Measurements from ENCODE around the gene CHST12. TPM values are rescaled to one million over a fixed set of nuclear protein-coding genes. Genes with fewer than 3 reads are reported as not detected.

Gene CHST12
- polyA plus RNA-seq, 1 donor from 2014 or later, result 6.4 TPM

DNA sequence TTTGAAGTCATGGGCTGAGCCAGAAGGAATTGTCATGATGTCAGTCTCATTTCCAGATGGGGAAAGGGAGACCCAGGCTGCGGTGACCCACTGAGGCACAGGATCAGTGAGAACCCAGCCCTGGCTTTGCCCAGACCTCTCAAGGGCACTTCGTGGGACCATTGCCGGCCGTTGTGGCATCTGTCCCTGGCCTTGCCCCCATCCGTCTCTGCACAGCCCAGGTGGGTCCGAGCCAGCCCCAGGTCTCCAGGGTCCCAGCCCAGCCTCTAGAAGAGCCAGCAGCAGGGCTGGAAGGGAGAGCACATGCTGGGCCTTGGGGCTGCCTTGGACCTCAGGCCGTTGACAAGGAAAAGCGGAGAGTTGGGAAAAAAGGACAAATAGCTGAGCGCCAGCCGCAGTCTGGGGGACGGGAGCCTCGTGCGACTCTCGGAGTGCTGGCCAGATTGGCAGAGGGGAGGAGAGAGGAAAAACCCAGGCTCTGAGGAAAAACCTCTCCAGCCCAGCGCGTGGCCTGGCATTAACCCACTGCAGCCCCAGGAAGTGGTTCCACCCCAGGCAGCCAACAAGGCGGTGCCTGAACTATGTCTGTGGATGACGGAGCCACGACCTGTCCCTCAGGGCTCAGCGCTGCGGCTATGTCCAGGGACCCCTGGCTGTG is 42.6 kb downstream of the CHST12 start:
- TF ChIP-seq MXI1 (conservative IDR thresholded peaks at IDR 0.05; ENCODE audit: poor library complexity, severe bottlenecking) (no peak), EZH2 (IDR thresholded peaks at IDR 0.05; ENCODE audit: borderline replicate concordance, insufficient read depth, low read length, poor library complexity, severe bottlenecking) (no peak), RAD21 (conservative IDR thresholded peaks at IDR 0.05) (no peak), TAF1 (IDR thresholded peaks at IDR 0.05; ENCODE audit: low read depth) (no peak), EP300 (conservative IDR thresholded peaks at IDR 0.05; ENCODE audit: poor library complexity, severe bottlenecking) (no peak), POLR2AphosphoS5 (IDR thresholded peaks at IDR 0.05) (no peak), SMC3 (conservative IDR thresholded peaks at IDR 0.05; ENCODE audit: poor library complexity) (no peak)
- TF ChIP-seq, protein P1, sequence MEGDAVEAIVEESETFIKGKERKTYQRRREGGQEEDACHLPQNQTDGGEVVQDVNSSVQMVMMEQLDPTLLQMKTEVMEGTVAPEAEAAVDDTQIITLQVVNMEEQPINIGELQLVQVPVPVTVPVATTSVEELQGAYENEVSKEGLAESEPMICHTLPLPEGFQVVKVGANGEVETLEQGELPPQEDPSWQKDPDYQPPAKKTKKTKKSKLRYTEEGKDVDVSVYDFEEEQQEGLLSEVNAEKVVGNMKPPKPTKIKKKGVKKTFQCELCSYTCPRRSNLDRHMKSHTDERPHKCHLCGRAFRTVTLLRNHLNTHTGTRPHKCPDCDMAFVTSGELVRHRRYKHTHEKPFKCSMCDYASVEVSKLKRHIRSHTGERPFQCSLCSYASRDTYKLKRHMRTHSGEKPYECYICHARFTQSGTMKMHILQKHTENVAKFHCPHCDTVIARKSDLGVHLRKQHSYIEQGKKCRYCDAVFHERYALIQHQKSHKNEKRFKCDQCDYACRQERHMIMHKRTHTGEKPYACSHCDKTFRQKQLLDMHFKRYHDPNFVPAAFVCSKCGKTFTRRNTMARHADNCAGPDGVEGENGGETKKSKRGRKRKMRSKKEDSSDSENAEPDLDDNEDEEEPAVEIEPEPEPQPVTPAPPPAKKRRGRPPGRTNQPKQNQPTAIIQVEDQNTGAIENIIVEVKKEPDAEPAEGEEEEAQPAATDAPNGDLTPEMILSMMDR (IDR thresholded peaks at IDR 0.05; ENCODE audit: poor library complexity, severe bottlenecking), result no peak
- TF ChIP-seq, protein P2, sequence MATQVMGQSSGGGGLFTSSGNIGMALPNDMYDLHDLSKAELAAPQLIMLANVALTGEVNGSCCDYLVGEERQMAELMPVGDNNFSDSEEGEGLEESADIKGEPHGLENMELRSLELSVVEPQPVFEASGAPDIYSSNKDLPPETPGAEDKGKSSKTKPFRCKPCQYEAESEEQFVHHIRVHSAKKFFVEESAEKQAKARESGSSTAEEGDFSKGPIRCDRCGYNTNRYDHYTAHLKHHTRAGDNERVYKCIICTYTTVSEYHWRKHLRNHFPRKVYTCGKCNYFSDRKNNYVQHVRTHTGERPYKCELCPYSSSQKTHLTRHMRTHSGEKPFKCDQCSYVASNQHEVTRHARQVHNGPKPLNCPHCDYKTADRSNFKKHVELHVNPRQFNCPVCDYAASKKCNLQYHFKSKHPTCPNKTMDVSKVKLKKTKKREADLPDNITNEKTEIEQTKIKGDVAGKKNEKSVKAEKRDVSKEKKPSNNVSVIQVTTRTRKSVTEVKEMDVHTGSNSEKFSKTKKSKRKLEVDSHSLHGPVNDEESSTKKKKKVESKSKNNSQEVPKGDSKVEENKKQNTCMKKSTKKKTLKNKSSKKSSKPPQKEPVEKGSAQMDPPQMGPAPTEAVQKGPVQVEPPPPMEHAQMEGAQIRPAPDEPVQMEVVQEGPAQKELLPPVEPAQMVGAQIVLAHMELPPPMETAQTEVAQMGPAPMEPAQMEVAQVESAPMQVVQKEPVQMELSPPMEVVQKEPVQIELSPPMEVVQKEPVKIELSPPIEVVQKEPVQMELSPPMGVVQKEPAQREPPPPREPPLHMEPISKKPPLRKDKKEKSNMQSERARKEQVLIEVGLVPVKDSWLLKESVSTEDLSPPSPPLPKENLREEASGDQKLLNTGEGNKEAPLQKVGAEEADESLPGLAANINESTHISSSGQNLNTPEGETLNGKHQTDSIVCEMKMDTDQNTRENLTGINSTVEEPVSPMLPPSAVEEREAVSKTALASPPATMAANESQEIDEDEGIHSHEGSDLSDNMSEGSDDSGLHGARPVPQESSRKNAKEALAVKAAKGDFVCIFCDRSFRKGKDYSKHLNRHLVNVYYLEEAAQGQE (IDR thresholded peaks at IDR 0.05; ENCODE audit: borderline replicate concordance), result no peak
- H4K20me1 ChIP-seq (ENCODE audit: insufficient read depth), result no peaks in the 10 kb centered on the region
- no peaks in the 10 kb centered on the region for H3K9me2 ChIP-seq (ENCODE audit: insufficient read depth, low read length)
- no peak overlapping the region for H2AFZ ChIP-seq (ENCODE audit: low read depth, low read length)
- H3K27me3 ChIP-seq (ENCODE audit: insufficient read depth, low read depth, low read length), result no peaks in the 10 kb centered on the region
- H3K4me3 ChIP-seq (ENCODE audit: low read length), result no peak overlapping the region
- no peaks in the 10 kb centered on the region for H3K36me3 ChIP-seq (ENCODE audit: insufficient read depth, low read length)
- no peak overlapping the region for H3K4me2 ChIP-seq (ENCODE audit: low read length)
- H3K79me2 ChIP-seq (replicated peaks; ENCODE audit: insufficient read depth, low read length), result no peaks in the 10 kb centered on the region
- H3F3A ChIP-seq (ENCODE audit: insufficient read depth, low read length, poor library complexity, severe bottlenecking), result no peaks in the 10 kb centered on the region
- H3K9me3 ChIP-seq (ENCODE audit: low read length), result no peaks in the 10 kb centered on the region
- no peak overlapping the region for H3K27ac ChIP-seq (ENCODE audit: low read length)
- no peak overlapping the region for H3K9ac ChIP-seq (ENCODE audit: low read length)

DNA sequence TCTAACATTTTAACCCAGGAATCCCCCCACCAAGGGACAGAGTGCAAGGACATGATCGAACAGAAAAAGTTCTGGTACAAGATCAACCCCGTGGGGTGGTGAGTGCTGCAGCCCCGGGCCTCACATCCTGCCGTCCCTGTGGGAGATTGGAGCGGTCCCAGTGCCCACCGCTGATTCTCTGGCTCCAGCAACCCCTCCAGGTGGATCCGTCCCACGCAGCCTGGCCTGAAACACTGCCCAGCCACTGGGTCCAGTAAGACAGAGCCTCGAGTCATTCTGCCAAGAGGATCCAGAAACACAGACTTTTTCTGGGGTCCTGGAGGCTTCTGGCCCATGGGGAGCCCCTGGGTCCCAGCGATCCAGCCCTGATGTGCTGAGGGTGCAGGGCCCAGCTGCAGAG is 43.3 kb downstream of the CHST12 start:
- Histone ChIP-seq H3K9me2 (ENCODE audit: insufficient read depth, low read length) (no peaks in the 10 kb centered on the region), H3K27ac (ENCODE audit: low read length) (no peak overlapping the region), H3K9ac (ENCODE audit: low read length) (no peak overlapping the region), H2AFZ (ENCODE audit: low read depth, low read length) (no peak overlapping the region), H3K4me2 (ENCODE audit: low read length) (no peak overlapping the region), H3K4me3 (ENCODE audit: low read length) (no peak overlapping the region), H3F3A (ENCODE audit: insufficient read depth, low read length, poor library complexity, severe bottlenecking) (no peaks in the 10 kb centered on the region), H4K20me1 (ENCODE audit: insufficient read depth) (no peaks in the 10 kb centered on the region), H3K36me3 (ENCODE audit: insufficient read depth, low read length) (no peaks in the 10 kb centered on the region), H3K9me3 (ENCODE audit: low read length) (no peaks in the 10 kb centered on the region), H3K27me3 (ENCODE audit: insufficient read depth, low read depth, low read length) (no peaks in the 10 kb centered on the region), H3K79me2 (replicated peaks; ENCODE audit: insufficient read depth, low read length) (no peaks in the 10 kb centered on the region)
- TF ChIP-seq RAD21 (conservative IDR thresholded peaks at IDR 0.05), result no peak

All from neural cell (in vitro differentiated cells).